Body of pancreas (tissue), 4 donors: ENCODE data around the gene SMIM35. TPM values are rescaled to one million over a fixed set of nuclear protein-coding genes. Genes with fewer than 3 reads are reported as not detected.

Source experiments
- ATAC-seq: fragments of 150-250 bp; one replicate; pipeline ENCODE4 v1.9.1; 2016
- DNase-seq, 4 donors: peaks; one replicate each; pipeline ENCODE4 v3.0.0-alpha.2; 2019
- H3K27ac ChIP-seq, 4 donors: fragments of 200-600 bp; sonication (generic); 1 replicate in 3 of 4; 2 replicates in 1 of 4; pipeline versions ENCODE4 v1.5.1 to v1.6.1; 2016 to 2019; ENCODE audit warnings: mild to moderate bottlenecking in 1 of 4, mixed read lengths in 1 of 4, moderate library complexity in 1 of 4
- H3K27me3 ChIP-seq, 2 donors: fragments of 200-600 bp; sonication (generic); one replicate each; pipeline ENCODE4 v1.6.0; 2016; ENCODE audit warnings: mild to moderate bottlenecking in 1 of 2
- H3K36me3 ChIP-seq, 2 donors: fragments of 200-600 bp; sonication (generic); replicated peaks in 1 of 2; 2 replicates each; pipeline ENCODE4 v1.5.1; 2016; ENCODE audit warnings: low read depth in 2 of 2; ENCODE audit not compliant: insufficient read depth in 1 of 2
- H3K4me1 ChIP-seq: fragments of 200-600 bp; sonication (generic); one replicate; pipeline ENCODE4 v1.6.0; 2016
- H3K4me3 ChIP-seq, 2 donors: fragments of 200-600 bp; sonication (generic); 1 replicate in 1 of 2; 2 replicates in 1 of 2; pipeline ENCODE4 v1.5.1; 2016 to 2019
- H3K9me3 ChIP-seq, 3 donors: fragments of 200-600 bp; sonication (generic); 1 replicate in 2 of 3; 2 replicates in 1 of 3; pipeline ENCODE4 v1.5.1; 2016
- POLR2A ChIP-seq, 3 donors: fragments of 450-650 bp; IDR thresholded peaks; one replicate each; pipeline ENCODE4 v1.6.1; 2016; ENCODE audit warnings: antibody characterized with exemption in 3 of 3, mild to moderate bottlenecking in 2 of 3
- WGBS, 2 donors: methylation state at CpG; one replicate each; pipeline ENCODE4 v1.1.5; 2017; 5-methylcytosine and 5-hydroxymethylcytosine counted together
- intact Hi-C: fragments of 100-400 bp; cut with DNase I; formaldehyde crosslinking; loops from one replicate; pipeline ENCODE4 v1.15.1; 2023
- total RNA-seq, 2 donors: library from RNA; depleted of rRNA; stranded (reverse); fragments of >200 nt; gene quantifications; one replicate each; pipeline ENCODE4 v1.1.0, GENCODE V29; 2016
- TF ChIP-seq, protein P1 (sequence below), 7 experiments: fragments of 450-650 bp in 4 of 7; fragments of 200-600 bp in 3 of 7; sonication (generic) in 3 of 7; IDR thresholded peaks; one replicate each; pipeline ENCODE4 v1.5.1; 2016 to 2019; ENCODE audit warnings: antibody characterized with exemption in 7 of 7

The SMIM35 gene
- total RNA-seq, 2 donors from 2014 or later, result not detected

DNA sequence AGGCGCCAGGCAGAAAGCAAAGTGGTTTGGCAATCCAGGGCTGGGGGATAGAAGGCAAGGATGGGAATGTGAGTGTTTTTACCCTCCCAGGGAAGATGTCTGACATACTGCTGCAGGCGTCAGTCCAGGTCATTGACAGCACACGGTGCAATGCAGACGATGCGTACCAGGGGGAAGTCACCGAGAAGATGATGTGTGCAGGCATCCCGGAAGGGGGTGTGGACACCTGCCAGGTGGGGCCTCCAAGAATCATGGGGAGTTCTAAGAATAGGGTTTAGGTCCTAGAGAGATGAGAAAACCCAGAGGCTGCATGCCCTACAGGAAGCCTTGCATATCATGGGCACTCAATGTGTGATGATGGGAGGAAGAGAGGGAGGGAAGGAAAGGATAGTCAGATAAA, 28.3 kb upstream of the SMIM35 start:
- intact Hi-C loops, result no loop called here
- Histone ChIP-seq H3K9me3 (no peaks in the 10 kb centered on the region), H3K27ac (no peak overlapping the region), H3K27me3 (no peaks in the 10 kb centered on the region), H3K36me3 (no peaks in the 10 kb centered on the region), H3K4me3 (no peak overlapping the region), H3K4me1 (no peaks in the 10 kb centered on the region)
- TF ChIP-seq POLR2A (IDR thresholded peaks at IDR 0.05), result no peak
- DNase-seq (no peak), ATAC-seq (no peak)
- WGBS, 2 donors, result 82 to 93% methylated on average over 7 of the region's 7 CpGs

DNA sequence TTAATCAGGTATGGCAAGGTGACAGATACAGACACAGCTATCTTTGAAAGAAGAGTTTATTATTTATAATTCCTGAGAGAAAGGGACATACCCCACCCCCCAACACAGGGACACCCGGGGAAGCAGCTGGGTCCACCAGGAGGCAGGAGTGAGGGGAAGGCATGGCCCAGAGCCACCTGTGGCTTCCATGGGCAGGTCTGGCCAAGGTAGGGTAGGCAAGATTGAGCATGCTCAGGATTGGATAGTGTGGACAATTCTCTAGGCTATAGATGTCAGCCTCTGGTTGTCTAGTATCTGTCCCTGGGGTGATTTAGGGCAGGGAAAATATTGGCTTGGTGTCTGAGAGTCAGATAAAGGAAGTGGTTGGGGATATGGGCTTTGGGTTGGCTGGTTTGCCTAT, 27.5 kb upstream of the SMIM35 start:
- no peaks in the 10 kb centered on the region for H3K27me3 ChIP-seq
- ATAC-seq, result no peak
- H3K27ac ChIP-seq, result no peak overlapping the region
- intact Hi-C loops, result no loop called here
- no peaks in the 10 kb centered on the region for H3K4me1 ChIP-seq
- TF ChIP-seq, protein P1, sequence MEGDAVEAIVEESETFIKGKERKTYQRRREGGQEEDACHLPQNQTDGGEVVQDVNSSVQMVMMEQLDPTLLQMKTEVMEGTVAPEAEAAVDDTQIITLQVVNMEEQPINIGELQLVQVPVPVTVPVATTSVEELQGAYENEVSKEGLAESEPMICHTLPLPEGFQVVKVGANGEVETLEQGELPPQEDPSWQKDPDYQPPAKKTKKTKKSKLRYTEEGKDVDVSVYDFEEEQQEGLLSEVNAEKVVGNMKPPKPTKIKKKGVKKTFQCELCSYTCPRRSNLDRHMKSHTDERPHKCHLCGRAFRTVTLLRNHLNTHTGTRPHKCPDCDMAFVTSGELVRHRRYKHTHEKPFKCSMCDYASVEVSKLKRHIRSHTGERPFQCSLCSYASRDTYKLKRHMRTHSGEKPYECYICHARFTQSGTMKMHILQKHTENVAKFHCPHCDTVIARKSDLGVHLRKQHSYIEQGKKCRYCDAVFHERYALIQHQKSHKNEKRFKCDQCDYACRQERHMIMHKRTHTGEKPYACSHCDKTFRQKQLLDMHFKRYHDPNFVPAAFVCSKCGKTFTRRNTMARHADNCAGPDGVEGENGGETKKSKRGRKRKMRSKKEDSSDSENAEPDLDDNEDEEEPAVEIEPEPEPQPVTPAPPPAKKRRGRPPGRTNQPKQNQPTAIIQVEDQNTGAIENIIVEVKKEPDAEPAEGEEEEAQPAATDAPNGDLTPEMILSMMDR (IDR thresholded peaks at IDR 0.05), result no peak
- TF ChIP-seq POLR2A (IDR thresholded peaks at IDR 0.05), result no peak
- no peak for DNase-seq
- WGBS, 2 donors, result 59 to 77% methylated on average over 1 of the region's 1 CpG
- no peaks in the 10 kb centered on the region for H3K36me3 ChIP-seq
- H3K9me3 ChIP-seq, result no peaks in the 10 kb centered on the region
- H3K4me3 ChIP-seq, result no peak overlapping the region

DNA sequence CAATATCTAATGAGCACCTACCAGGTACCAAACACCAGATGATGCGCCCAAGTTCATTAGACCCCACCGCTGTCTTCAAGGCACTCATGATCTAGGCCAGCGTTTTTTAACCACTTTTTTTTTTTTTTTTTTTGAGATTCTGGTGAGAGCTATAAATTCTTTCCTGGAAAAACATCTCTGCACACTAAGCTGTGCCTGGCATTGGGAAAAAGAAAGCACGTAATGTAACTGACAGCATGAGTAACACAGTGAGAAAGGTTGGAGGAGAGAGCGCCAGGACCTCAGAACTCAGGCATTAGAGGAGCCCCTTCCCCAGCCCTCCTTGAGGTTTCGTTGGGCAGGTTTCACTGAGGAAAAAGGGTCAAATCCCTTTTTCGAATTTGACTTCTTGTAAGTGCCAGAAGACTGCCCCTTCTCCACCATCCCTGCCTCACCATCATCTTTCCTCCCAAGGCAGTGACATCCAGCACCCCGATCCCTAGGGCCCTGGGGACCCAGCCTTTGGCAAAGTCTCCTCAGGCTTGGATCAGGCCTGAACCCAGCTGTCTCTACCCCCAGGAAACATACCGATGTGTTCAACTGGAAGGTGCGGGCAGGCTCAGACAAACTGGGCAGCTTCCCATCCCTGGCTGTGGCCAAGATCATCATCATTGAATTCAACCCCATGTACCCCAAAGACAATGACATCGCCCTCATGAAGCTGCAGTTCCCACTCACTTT, 26.1 kb upstream of the SMIM35 start:
- TF ChIP-seq, protein P1 (IDR thresholded peaks at IDR 0.05), result no peak
- TF ChIP-seq POLR2A (IDR thresholded peaks at IDR 0.05), result no peak
- WGBS, 2 donors, result 76 to 77% methylated on average over 11 of the region's 11 CpGs
- Histone ChIP-seq H3K36me3 (no peaks in the 10 kb centered on the region), H3K27ac (no peak overlapping the region), H3K4me3 (no peak overlapping the region), H3K27me3 (no peaks in the 10 kb centered on the region), H3K4me1 (no peaks in the 10 kb centered on the region), H3K9me3 (no peaks in the 10 kb centered on the region)
- DNase-seq (no peak), ATAC-seq (no peak)
- intact Hi-C loops, result no loop called here

DNA sequence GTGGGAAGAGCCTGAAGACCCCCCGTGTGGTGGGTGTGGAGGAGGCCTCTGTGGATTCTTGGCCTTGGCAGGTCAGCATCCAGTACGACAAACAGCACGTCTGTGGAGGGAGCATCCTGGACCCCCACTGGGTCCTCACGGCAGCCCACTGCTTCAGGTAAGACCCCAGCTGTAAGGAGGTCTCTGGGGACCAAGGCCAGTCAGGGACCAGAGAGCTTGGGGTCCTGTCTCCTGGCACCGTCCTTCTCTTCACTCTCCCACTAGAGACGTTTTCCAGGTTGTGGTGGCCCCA, 24.9 kb upstream of the SMIM35 start:
- WGBS, 2 donors, result 73 to 93% methylated on average over 3 to 6 of the region's 6 CpGs
- intact Hi-C loops, result no loop called here
- Histone ChIP-seq H3K27me3 (no peaks in the 10 kb centered on the region), H3K4me3 (no peak overlapping the region), H3K27ac (no peak overlapping the region), H3K9me3 (no peaks in the 10 kb centered on the region), H3K36me3 (no peaks in the 10 kb centered on the region), H3K4me1 (no peaks in the 10 kb centered on the region)
- DNase-seq, result no peak
- no peak for TF ChIP-seq POLR2A (IDR thresholded peaks at IDR 0.05)
- TF ChIP-seq, protein P1 (IDR thresholded peaks at IDR 0.05), result no peak
- ATAC-seq, result no peak

DNA sequence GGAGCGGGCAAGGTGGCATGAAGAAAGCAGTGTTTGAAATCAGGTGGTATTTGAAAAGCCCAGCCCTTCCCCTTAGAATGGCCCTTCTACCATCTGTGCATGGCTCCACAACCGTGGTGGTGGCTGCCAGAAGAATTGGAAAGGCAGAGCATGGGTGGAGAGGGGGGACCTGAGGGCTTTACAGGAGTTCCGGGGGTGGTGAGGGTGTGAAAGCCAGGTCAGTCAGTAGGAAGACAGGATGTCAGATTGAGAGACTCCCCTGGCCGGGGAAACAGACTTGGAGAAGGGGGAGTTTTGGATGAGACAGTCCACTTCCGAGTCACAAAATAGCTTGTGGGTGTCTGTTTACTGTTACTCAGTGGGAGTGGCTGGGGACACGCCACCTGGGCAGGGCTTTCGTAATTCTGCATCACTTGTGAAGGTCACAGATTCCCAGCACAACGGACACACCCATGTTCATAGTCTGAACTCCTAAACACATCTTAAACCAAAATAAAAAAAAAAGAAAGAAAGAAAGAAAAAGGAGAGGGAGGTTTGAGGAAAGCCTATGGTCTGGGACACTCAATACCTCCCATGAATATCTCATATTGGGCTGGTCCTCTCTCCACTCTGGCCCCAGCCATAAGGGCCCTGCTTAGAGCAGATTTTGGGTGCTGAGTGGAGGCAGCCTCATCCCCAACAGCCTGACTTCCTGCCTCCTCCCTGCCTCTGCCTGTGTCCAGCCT, 24.4 kb upstream of the SMIM35 start:
- WGBS, 2 donors, result 47 to 52% methylated on average over 8 of the region's 8 CpGs
- intact Hi-C loops, result no loop called here

More for the DNA sequence above, 24.4 kb upstream of the SMIM35 start:
- no peaks in the 10 kb centered on the region for H3K9me3 ChIP-seq
- H3K27ac ChIP-seq, result no peak overlapping the region
- H3K27me3 ChIP-seq, result no peaks in the 10 kb centered on the region
- no peak for DNase-seq
- H3K36me3 ChIP-seq, result no peaks in the 10 kb centered on the region
- TF ChIP-seq POLR2A (IDR thresholded peaks at IDR 0.05), result no peak
- TF ChIP-seq, protein P1 (IDR thresholded peaks at IDR 0.05), result no peak
- ATAC-seq, result no peak
- H3K4me1 ChIP-seq, result no peaks in the 10 kb centered on the region
- H3K4me3 ChIP-seq, result no peak overlapping the region
